Keratinocyte (primary cell): ENCODE data around the gene TBC1D10B.

Experiments
- CTCF ChIP-seq, 3 experiments: IDR thresholded peaks in 1 of 3; conservative IDR thresholded peaks in 1 of 3; optimal IDR thresholded peaks in 1 of 3; 2 replicates in 2 of 3; 3 replicates in 1 of 3; pipeline versions ENCODE3 to v1.5.1; 2011; ENCODE audit warnings: low read length in 3 of 3, mild to moderate bottlenecking in 3 of 3, moderate library complexity in 2 of 3, control low read depth in 1 of 3, inconsistent platforms in 1 of 3; ENCODE audit not compliant: insufficient read depth in 2 of 3; ENCODE audit errors: extremely low read depth in 1 of 3
- EZH2 ChIP-seq: IDR thresholded peaks from one replicate; pipeline ENCODE4 v1.6.1; 2012; ENCODE audit warnings: inconsistent platforms, mild to moderate bottlenecking, low read length, moderate library complexity

GRCh38 chr16:30348929-30349328, 21.4 kb downstream of the TBC1D10B start:
- TF ChIP-seq CTCF (optimal IDR thresholded peaks at IDR 0.05 in 1 of 3, IDR thresholded peaks at IDR 0.05 in 1 of 3, conservative IDR thresholded peaks at IDR 0.05 in 1 of 3; ENCODE audit: extremely low read depth in 1 of 3, insufficient read depth in 2 of 3, low read length in 3 of 3) (no peak), EZH2 (no peak)
